Astrocyte (in vitro differentiated cells and primary cell): ENCODE data around the gene PLCD3. TPM values are rescaled to one million over a fixed set of nuclear protein-coding genes. Genes with fewer than 3 reads are reported as not detected.

Source experiments
- DNase-seq: peaks from one replicate; pipeline ENCODE4 v3.0.0-alpha.2; 2010; ENCODE audit warnings: low read depth
- FAIRE-seq: peaks from 2 replicates; lab custom pipeline; 2011; peaks lifted over from hg19 to GRCh38; lab: Jason Lieb, UNC
- H2AFZ ChIP-seq: 2 replicates; pipeline ENCODE4 v1.6.0; 2012; ENCODE audit warnings: low read depth, low read length, inconsistent platforms
- H3K27ac ChIP-seq: 2 replicates; pipeline ENCODE4 v1.5.1; 2011; ENCODE audit warnings: low read depth, low read length, inconsistent platforms
- H3K27me3 ChIP-seq: 2 replicates; pipeline ENCODE4 v1.6.0; 2011; ENCODE audit warnings: low read length, inconsistent platforms; ENCODE audit not compliant: insufficient read depth
- H3K36me3 ChIP-seq: 2 replicates; pipeline ENCODE4 v1.5.1; 2011; ENCODE audit warnings: low read length, inconsistent platforms; ENCODE audit not compliant: insufficient read depth
- H3K4me1 ChIP-seq: 2 replicates; pipeline ENCODE4 v1.5.1; 2011; ENCODE audit warnings: low read length, inconsistent platforms; ENCODE audit not compliant: insufficient read depth
- H3K4me2 ChIP-seq: 2 replicates; pipeline ENCODE4 v1.6.0; 2012; ENCODE audit warnings: low read length, inconsistent platforms
- H3K4me3 ChIP-seq: 2 replicates; pipeline ENCODE4 v1.5.1; 2011; ENCODE audit warnings: low read depth, mild to moderate bottlenecking, low read length, inconsistent platforms; ENCODE audit not compliant: insufficient read depth
- H3K79me2 ChIP-seq: 2 replicates; pipeline ENCODE4 v1.6.0; 2012; ENCODE audit warnings: mild to moderate bottlenecking, low read length, inconsistent platforms; ENCODE audit not compliant: insufficient read depth
- H3K9ac ChIP-seq: 2 replicates; pipeline ENCODE4 v1.6.0; 2012; ENCODE audit warnings: mild to moderate bottlenecking, low read length, inconsistent platforms
- H3K9me3 ChIP-seq: 2 replicates; pipeline ENCODE4 v1.5.1; 2012; ENCODE audit warnings: low read depth, mild to moderate bottlenecking, low read length, inconsistent platforms; ENCODE audit not compliant: insufficient read depth
- H4K20me1 ChIP-seq: 2 replicates; pipeline ENCODE4 v1.6.0; 2012; ENCODE audit warnings: low read length, inconsistent platforms; ENCODE audit not compliant: insufficient read depth
- H3K27ac Mint-ChIP-seq: one replicate; pipeline ENCODE4 v1.8.0; 2021; ENCODE audit warnings: mild to moderate bottlenecking, mixed read lengths; ENCODE audit not compliant: unreplicated experiment
- H3K27me3 Mint-ChIP-seq: one replicate; pipeline ENCODE4 v1.8.0; 2021; ENCODE audit warnings: low read depth, mixed read lengths; ENCODE audit not compliant: unreplicated experiment
- H3K36me3 Mint-ChIP-seq: one replicate; pipeline ENCODE4 v1.8.0; 2021; ENCODE audit warnings: low read depth, mixed read lengths; ENCODE audit not compliant: unreplicated experiment
- H3K4me1 Mint-ChIP-seq: one replicate; pipeline ENCODE4 v1.8.0; 2021; ENCODE audit warnings: low read depth, mixed read lengths; ENCODE audit not compliant: unreplicated experiment
- H3K4me3 Mint-ChIP-seq: one replicate; pipeline ENCODE4 v1.8.0; 2021; ENCODE audit warnings: mild to moderate bottlenecking, moderate library complexity, mixed read lengths; ENCODE audit not compliant: unreplicated experiment
- H3K9me3 Mint-ChIP-seq: one replicate; pipeline ENCODE4 v1.8.0; 2021; ENCODE audit warnings: mild to moderate bottlenecking, mixed read lengths; ENCODE audit not compliant: unreplicated experiment
- EZH2 ChIP-seq: IDR thresholded peaks from 2 replicates; pipeline ENCODE4 v1.6.1; 2012; ENCODE audit warnings: mild to moderate bottlenecking, low read length, inconsistent platforms; ENCODE audit not compliant: insufficient read depth
- total RNA-seq: library from RNA; stranded (reverse); gene quantifications from 2 replicates; pipeline ENCODE4 v1.2.1, GENCODE V29; 2021
- TF ChIP-seq, protein P1 (sequence below): IDR thresholded peaks from 2 replicates; pipeline ENCODE4 v1.5.1; 2011; ENCODE audit warnings: low read depth, mild to moderate bottlenecking, inconsistent platforms, low read length, moderate library complexity; ENCODE audit not compliant: insufficient read depth

PLCD3 gene
- total RNA-seq, 1 donor from 2014 or later, result 92.0 TPM

DNA sequence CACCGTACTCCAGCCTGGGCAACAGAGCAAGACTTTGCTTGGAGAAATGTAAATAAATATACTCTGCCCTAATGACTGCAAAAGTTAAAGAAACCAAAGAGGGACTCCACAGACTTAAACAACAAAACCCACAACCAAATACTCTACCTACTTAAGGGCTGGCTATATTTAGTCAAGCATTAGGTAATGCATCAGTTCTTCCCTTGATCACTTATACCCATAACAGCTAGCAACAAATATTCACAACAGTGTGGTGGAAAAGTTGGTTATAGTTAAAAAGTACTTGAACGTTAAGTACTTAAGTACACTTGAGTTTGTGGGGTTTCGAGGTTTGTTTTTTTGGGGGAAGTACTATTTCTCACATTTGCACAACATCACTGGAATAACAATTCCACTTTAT, 23.9 kb upstream of the PLCD3 start:
- Histone ChIP-seq H3K4me1 (peaks cover 15% of the 10 kb centered on the region), H2AFZ (no peak overlapping the region), H3K27me3 (no peaks in the 10 kb centered on the region), H3K4me3 (no peak overlapping the region), H4K20me1 (peaks cover 13% of the 10 kb centered on the region), H3K4me2 (no peak overlapping the region), H3K9me3 (no peaks in the 10 kb centered on the region), H3K79me2 (peaks cover 55% of the 10 kb centered on the region), H3K36me3 (no peaks in the 10 kb centered on the region), H3K9ac (no peak overlapping the region), H3K27ac (no peak overlapping the region)
- Mint-ChIP-seq H3K27me3 (no peaks in the 10 kb centered on the region), H3K27ac (no peak overlapping the region), H3K4me3 (no peak overlapping the region), H3K9me3 (no peaks in the 10 kb centered on the region), H3K36me3 (no peaks in the 10 kb centered on the region), H3K4me1 (peaks cover 19% of the 10 kb centered on the region)
- FAIRE-seq, result no peak
- DNase-seq, result no peak
- TF ChIP-seq EZH2, result no peak
- TF ChIP-seq, protein P1, sequence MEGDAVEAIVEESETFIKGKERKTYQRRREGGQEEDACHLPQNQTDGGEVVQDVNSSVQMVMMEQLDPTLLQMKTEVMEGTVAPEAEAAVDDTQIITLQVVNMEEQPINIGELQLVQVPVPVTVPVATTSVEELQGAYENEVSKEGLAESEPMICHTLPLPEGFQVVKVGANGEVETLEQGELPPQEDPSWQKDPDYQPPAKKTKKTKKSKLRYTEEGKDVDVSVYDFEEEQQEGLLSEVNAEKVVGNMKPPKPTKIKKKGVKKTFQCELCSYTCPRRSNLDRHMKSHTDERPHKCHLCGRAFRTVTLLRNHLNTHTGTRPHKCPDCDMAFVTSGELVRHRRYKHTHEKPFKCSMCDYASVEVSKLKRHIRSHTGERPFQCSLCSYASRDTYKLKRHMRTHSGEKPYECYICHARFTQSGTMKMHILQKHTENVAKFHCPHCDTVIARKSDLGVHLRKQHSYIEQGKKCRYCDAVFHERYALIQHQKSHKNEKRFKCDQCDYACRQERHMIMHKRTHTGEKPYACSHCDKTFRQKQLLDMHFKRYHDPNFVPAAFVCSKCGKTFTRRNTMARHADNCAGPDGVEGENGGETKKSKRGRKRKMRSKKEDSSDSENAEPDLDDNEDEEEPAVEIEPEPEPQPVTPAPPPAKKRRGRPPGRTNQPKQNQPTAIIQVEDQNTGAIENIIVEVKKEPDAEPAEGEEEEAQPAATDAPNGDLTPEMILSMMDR, result no peak

DNA sequence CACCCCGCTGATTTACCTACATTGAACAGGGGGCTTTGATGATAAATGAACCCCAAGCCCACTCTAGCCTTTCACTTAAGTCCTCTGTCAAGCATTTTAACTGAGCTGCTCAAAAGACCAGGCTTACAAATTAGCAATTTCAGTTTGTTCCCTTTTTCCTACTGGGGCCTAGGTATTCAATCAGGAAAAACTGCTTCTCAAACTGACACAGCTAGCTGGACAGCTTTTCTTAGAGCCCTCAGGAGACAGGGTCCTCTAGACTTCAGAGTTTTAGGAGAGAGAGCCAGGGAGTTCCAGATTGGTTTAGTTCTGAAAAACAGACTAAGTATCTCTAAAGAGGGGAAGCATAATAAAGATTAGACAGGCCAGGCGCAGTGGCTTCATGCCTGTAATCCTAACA, 23.2 kb upstream of the PLCD3 start:
- Histone ChIP-seq H3K79me2 (peaks cover 55% of the 10 kb centered on the region), H3K4me1 (peaks cover 18% of the 10 kb centered on the region), H3K4me2 (no peak overlapping the region), H2AFZ (no peak overlapping the region), H3K27me3 (no peaks in the 10 kb centered on the region), H3K9ac (no peak overlapping the region), H3K27ac (no peak overlapping the region), H4K20me1 (peaks cover 20% of the 10 kb centered on the region), H3K36me3 (no peaks in the 10 kb centered on the region), H3K4me3 (no peak overlapping the region), H3K9me3 (no peaks in the 10 kb centered on the region)
- DNase-seq (no peak), FAIRE-seq (no peak)
- Mint-ChIP-seq H3K27me3 (no peaks in the 10 kb centered on the region), H3K27ac (no peak overlapping the region), H3K4me1 (peaks cover 19% of the 10 kb centered on the region), H3K4me3 (no peak overlapping the region), H3K36me3 (no peaks in the 10 kb centered on the region), H3K9me3 (no peaks in the 10 kb centered on the region)
- TF ChIP-seq, protein P1, result no peak
- TF ChIP-seq EZH2, result no peak

DNA sequence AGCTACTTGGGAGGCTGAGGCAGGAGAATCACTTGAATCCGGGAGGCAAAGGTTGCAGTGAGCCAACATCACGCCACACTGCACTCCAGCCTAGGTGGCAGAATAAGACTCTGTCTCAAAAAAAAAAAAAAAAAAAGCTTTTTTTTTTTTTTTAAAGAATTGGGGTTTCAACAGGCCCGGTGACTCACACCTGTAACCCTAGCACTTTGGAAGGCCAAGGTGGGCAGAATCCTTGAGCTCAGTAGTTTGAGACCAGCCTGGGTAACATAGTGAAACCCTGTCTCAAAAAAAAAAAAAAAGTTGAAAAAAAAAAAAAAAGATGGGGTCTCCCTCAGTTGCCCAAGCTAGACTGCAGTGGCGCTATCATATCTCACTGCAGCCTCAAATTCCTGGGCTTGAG, 22.7 kb upstream of the PLCD3 start:
- H3K9ac ChIP-seq, result no peak overlapping the region
- H3K9me3 ChIP-seq, result no peaks in the 10 kb centered on the region
- FAIRE-seq (no peak), DNase-seq (no peak)
- H3K79me2 ChIP-seq, result peaks cover 55% of the 10 kb centered on the region
- H3K27me3 ChIP-seq, result no peaks in the 10 kb centered on the region
- H3K4me1 ChIP-seq, result peaks cover 18% of the 10 kb centered on the region
- H3K36me3 ChIP-seq, result no peaks in the 10 kb centered on the region
- no peaks in the 10 kb centered on the region for H3K9me3 Mint-ChIP-seq
- TF ChIP-seq, protein P1, result no peak
- TF ChIP-seq EZH2, result no peak
- peaks cover 3% of the 10 kb centered on the region for H3K36me3 Mint-ChIP-seq
- no peak overlapping the region for H3K27ac ChIP-seq
- H3K4me3 Mint-ChIP-seq, result no peak overlapping the region
- H4K20me1 ChIP-seq, result peaks cover 24% of the 10 kb centered on the region
- H3K27me3 Mint-ChIP-seq, result no peaks in the 10 kb centered on the region
- no peak overlapping the region for H2AFZ ChIP-seq
- H3K27ac Mint-ChIP-seq, result no peak overlapping the region
- peaks cover 18% of the 10 kb centered on the region for H3K4me1 Mint-ChIP-seq
- no peak overlapping the region for H3K4me2 ChIP-seq
- H3K4me3 ChIP-seq, result no peak overlapping the region
